Activated CD8-positive, alpha-beta memory T cell treated with anti-CD3 and anti-CD28 coated beads, Interleukin-2, amount 10 ng/mL, durations not matched to agents 7 days and 5 days (primary cell): ENCODE results near the gene MAP3K5. TPM values are rescaled to one million over a fixed set of nuclear protein-coding genes. Genes with fewer than 3 reads are reported as not detected.

Source experiments
- ATAC-seq: fragments of 150-1000 bp; cut with Tn5 transposase; one replicate; pipeline ENCODE4 v1.10.0; 2021; ENCODE audit warnings: moderate library complexity
- CTCF ChIA-PET: fragments of 350-600 bp; sonication (Branson Sonifier 250); formaldehyde crosslinking; loops from one replicate; lab custom pipeline; 2021; ENCODE audit warnings: antibody characterized with exemption; lab: Charles Lee
- DNase-seq: peaks from one replicate; pipeline ENCODE4 v3.0.0-alpha.2; 2020
- H3K27ac Mint-ChIP-seq: one replicate; pipeline ENCODE4 v1.8.0; 2021; ENCODE audit warnings: mild to moderate bottlenecking, mixed read lengths
- H3K27me3 Mint-ChIP-seq: one replicate; pipeline ENCODE4 v1.8.0; 2021; ENCODE audit warnings: mixed read lengths
- H3K36me3 Mint-ChIP-seq: one replicate; pipeline ENCODE4 v1.8.0; 2021; ENCODE audit warnings: mild to moderate bottlenecking, mixed read lengths
- H3K4me1 Mint-ChIP-seq: one replicate; pipeline ENCODE4 v1.8.0; 2021; ENCODE audit warnings: mixed read lengths
- H3K4me3 Mint-ChIP-seq: one replicate; pipeline ENCODE4 v1.8.0; 2021; ENCODE audit warnings: mild to moderate bottlenecking, moderate library complexity, mixed read lengths
- H3K9me3 Mint-ChIP-seq: one replicate; pipeline ENCODE4 v1.8.0; 2022; ENCODE audit warnings: low read depth, mixed read lengths
- total RNA-seq, 2 experiments: library from RNA; stranded (reverse); gene quantifications; one replicate each; pipeline ENCODE4 v1.2.3, GENCODE V29; 2021

The MAP3K5 gene
- total RNA-seq, 2 experiments from 2014 or later, result 18.3 to 21.7 TPM

GRCh38 chr6:136644597-136644952, 147.7 kb downstream of the MAP3K5 start:
- ATAC-seq (no peak), DNase-seq (no peak)
- CTCF ChIA-PET, result interaction anchor here (0.7 to 12.3 kb wide), 45 partner anchors 9 to 278 kb away, joined by 3 to 424 read pairs (median 5); partner anchors contain the start of genes MAP3K5, PEX7 and SLC35D3
- H3K9me3 Mint-ChIP-seq, result no peaks in the 10 kb centered on the region
- H3K27me3 Mint-ChIP-seq, result no peaks in the 10 kb centered on the region
- no peak overlapping the region for H3K4me3 Mint-ChIP-seq
- peaks cover 6% of the 10 kb centered on the region for H3K4me1 Mint-ChIP-seq
- no peak overlapping the region for H3K27ac Mint-ChIP-seq
- peaks cover 3% of the 10 kb centered on the region for H3K36me3 Mint-ChIP-seq

DNA sequence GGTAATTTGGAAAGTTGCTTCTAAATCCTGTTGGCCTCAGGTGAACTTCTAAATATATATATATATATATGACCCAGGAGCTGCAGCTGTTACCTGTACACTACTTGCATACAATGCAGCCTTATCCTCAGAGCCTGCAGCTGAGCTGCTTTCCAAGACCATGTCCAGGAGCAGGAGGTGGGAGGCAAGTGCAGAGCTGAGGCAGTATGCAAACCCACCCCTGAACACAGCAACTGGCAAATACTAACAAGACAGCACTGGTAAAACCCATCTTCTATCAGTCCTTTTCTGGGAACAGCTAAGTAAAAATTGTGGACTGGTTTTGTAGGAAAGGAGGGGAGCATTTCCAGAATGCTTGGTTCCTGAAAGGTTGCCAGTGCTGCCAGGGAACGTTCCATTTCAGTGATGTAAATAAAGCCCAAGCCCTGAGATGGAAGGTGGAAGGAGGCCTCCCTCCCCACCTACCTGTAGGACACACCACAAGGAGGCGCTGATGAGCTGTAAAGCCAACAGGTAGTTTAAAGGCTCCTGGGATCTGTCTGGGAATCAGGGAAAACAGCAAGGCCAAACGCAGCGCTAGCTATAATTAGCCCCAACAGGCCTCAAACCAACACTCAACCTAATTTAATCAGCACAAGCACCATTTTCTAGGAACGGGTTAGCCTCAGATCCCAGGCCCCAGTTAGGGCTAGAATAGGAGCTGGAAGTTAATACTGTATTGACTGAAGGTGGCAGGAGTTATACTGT, 148.3 kb downstream of the MAP3K5 start:
- H3K27me3 Mint-ChIP-seq, result no peaks in the 10 kb centered on the region
- no peak overlapping the region for H3K27ac Mint-ChIP-seq
- CTCF ChIA-PET, result interaction anchor here (0.7 to 12.3 kb wide), 47 partner anchors 9 to 278 kb away, joined by 3 to 424 read pairs (median 5); partner anchors contain the start of genes MAP3K5, MAP7, PEX7 and SLC35D3
- DNase-seq, result peak; percentile 85
- peaks cover 3% of the 10 kb centered on the region for H3K36me3 Mint-ChIP-seq
- peak; percentile 57 for ATAC-seq
- no peaks in the 10 kb centered on the region for H3K9me3 Mint-ChIP-seq
- H3K4me1 Mint-ChIP-seq, result peaks cover 6% of the 10 kb centered on the region
- no peak overlapping the region for H3K4me3 Mint-ChIP-seq

DNA sequence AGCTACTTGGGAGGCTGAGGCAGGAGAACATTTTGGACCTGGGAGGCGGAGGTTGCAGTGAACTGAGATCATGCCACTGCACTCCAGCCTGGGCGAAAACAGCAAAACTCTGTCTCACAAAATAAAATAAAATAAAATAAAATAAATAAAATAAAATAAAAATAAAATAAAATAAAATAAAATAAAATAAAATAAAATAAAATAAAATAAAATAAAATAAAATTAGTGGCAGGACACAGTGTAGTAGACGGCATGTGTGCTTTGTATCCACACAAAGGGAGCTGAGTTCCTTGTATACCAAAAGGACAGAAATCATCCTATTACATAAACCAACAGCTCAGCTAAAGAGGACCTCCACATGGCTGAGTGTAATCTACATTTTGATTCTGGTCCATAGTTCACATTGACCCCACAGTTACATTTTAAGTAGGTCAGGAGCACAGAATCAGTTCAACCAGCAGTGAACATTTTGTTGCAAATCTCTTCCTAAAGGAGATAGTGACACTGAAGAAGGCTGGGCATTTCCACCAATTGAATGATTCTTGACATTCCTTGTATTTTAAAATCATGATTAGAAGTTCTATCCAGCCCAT, 150.3 kb downstream of the MAP3K5 start:
- DNase-seq (no peak), ATAC-seq (no peak)
- H3K4me3 Mint-ChIP-seq, result no peak overlapping the region
- peaks cover 9% of the 10 kb centered on the region for H3K36me3 Mint-ChIP-seq
- H3K9me3 Mint-ChIP-seq, result no peaks in the 10 kb centered on the region
- peaks cover 6% of the 10 kb centered on the region for H3K4me1 Mint-ChIP-seq
- no peaks in the 10 kb centered on the region for H3K27me3 Mint-ChIP-seq
- CTCF ChIA-PET, result interaction anchor here (1.3 to 12.3 kb wide), 4 partner anchors 92 to 155 kb away, joined by 5 to 424 read pairs (median 24); partner anchors contain the start of genes MAP3K5 and MAP7
- H3K27ac Mint-ChIP-seq, result no peak overlapping the region

- ATAC-seq, result no peak
These were observed 151.1 kb downstream of the MAP3K5 start for GRCh38 chr6:136641166-136641565.

GRCh38 chr6:136640132-136640915, 152.0 kb downstream of the MAP3K5 start:
- H3K36me3 Mint-ChIP-seq, result peaks cover 10% of the 10 kb centered on the region
- H3K27me3 Mint-ChIP-seq, result no peaks in the 10 kb centered on the region
- no peak overlapping the region for H3K27ac Mint-ChIP-seq
- no peaks in the 10 kb centered on the region for H3K9me3 Mint-ChIP-seq
- H3K4me3 Mint-ChIP-seq, result no peak overlapping the region
- ATAC-seq (no peak), DNase-seq (no peak)
- H3K4me1 Mint-ChIP-seq, result peaks cover 6% of the 10 kb centered on the region
- CTCF ChIA-PET, result interaction anchor here (0.9 to 12.3 kb wide), 2 partner anchors 10 to 147 kb away, joined by 3 to 424 read pairs; partner anchors contain the start of gene MAP3K5

More at GRCh38 chr6:136641166-136641565, 151.1 kb downstream of the MAP3K5 start:
- Mint-ChIP-seq H3K4me1 (peaks cover 6% of the 10 kb centered on the region), H3K9me3 (no peaks in the 10 kb centered on the region), H3K36me3 (peaks cover 11% of the 10 kb centered on the region), H3K27ac (no peak overlapping the region), H3K4me3 (no peak overlapping the region), H3K27me3 (no peaks in the 10 kb centered on the region)
- CTCF ChIA-PET, result interaction anchor here (0.9 to 12.3 kb wide), 3 partner anchors 11 to 156 kb away, joined by 3 to 424 read pairs (median 5); partner anchors contain the start of gene MAP3K5
- no peak for DNase-seq

DNA sequence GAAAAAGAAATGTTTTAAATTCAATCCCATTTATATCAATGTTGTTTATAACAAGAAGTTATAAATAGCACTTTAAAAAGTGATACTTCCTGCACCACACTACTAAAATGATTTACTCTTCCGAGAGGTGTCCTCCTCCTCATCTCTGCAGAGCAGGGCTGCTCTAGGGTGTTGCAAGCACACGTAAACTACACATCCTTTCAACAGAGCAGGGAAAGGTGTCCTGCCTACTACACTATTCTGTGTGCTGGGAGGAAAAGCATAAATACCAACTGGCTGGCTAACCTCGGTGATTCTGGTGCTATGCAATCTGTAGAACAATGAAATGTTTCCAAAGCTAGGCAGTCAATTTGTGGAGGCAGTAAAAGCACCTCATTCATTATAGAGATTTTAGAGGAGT, 152.6 kb downstream of the MAP3K5 start:
- CTCF ChIA-PET, result interaction anchor here (12.3 kb wide), 1 partner anchor 147 kb away, joined by 424 read pairs; the partner anchor contains the start of gene MAP3K5
- no peak overlapping the region for H3K27ac Mint-ChIP-seq
- H3K9me3 Mint-ChIP-seq, result no peaks in the 10 kb centered on the region
- no peak for DNase-seq
- H3K4me3 Mint-ChIP-seq, result no peak overlapping the region
- peaks cover 11% of the 10 kb centered on the region for H3K36me3 Mint-ChIP-seq
- ATAC-seq, result no peak
- peaks cover 6% of the 10 kb centered on the region for H3K4me1 Mint-ChIP-seq
- no peaks in the 10 kb centered on the region for H3K27me3 Mint-ChIP-seq

DNA sequence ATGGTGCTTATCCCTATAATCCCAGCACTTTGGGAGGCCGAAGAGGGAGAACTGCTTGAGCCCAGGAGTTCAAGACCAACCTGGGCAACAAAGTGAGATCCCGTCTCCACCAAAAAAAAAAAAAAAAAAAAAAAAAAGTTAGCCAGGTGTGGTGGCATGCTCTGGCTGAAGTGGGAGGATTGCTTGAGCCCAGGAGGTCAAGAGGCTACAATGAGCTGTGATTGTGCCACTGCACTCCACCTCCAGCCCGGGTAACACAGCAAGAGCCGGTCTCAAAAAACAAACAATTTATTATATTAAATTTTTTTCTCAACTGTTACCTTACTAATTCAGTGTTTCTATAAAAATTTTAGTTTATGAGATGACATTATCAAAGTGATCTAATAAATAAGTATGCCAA, 156.7 kb downstream of the MAP3K5 start:
- no peak overlapping the region for H3K27ac Mint-ChIP-seq
- peaks cover 16% of the 10 kb centered on the region for H3K36me3 Mint-ChIP-seq
- H3K4me3 Mint-ChIP-seq, result no peak overlapping the region
- CTCF ChIA-PET, result interaction anchor here (1.6 to 2.1 kb wide), 3 partner anchors 9 to 159 kb away, joined by 3 to 15 read pairs (median 10); partner anchors contain the start of gene MAP3K5
- ATAC-seq (no peak), DNase-seq (no peak)
- peaks cover 10% of the 10 kb centered on the region for H3K4me1 Mint-ChIP-seq
- H3K27me3 Mint-ChIP-seq, result no peaks in the 10 kb centered on the region
- no peaks in the 10 kb centered on the region for H3K9me3 Mint-ChIP-seq

DNA sequence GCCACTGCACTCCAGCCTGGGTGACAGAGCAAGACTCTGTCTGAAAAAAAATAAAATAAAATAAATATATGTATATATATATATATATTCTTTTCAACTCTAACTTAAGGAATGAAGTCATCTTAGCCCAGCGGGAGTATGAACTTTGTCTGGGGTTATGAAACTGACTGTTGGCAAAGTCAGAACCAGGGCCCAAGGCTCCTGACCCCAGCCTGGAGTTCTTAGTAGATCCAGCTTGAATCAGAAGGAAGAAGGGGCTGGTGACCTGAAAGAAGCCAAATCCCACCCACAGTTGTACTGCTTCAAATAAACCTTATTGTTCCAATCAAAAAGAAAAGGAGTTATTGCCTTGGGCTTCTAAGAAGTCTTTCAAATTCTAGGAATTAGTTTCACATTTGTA, 158.9 kb downstream of the MAP3K5 start:
- Mint-ChIP-seq H3K36me3 (peaks cover 24% of the 10 kb centered on the region), H3K9me3 (no peaks in the 10 kb centered on the region), H3K27ac (no peak overlapping the region), H3K4me1 (peaks cover 6% of the 10 kb centered on the region), H3K27me3 (no peaks in the 10 kb centered on the region), H3K4me3 (no peak overlapping the region)
- ATAC-seq (no peak), DNase-seq (no peak)
- CTCF ChIA-PET, result interaction anchor here (1.0 to 1.2 kb wide), 2 partner anchors 11 to 159 kb away, joined by 3 to 4 read pairs; partner anchors contain the start of gene MAP3K5

DNA sequence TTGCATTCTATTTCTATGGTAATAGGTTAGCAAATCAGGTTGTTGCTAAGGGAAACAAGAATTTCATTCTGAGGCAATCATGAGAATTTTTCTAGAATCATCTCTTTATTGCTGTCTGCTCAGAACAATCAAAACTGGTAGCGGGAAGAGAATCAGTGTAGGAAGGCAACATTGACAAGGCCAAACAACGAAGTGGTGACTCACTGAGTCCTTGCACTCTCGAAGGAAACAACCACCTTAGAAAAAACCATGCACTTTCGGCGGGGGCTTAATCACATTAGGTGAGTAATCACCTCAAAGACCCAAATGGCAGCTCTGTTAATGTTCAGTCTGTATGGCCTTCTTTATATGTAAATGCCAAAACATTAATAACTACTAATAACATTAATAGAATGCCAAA, 163.3 kb downstream of the MAP3K5 start:
- CTCF ChIA-PET, result interaction anchor here (1.6 to 3.3 kb wide), 2 partner anchors 12 to 15 kb away, joined by 3 to 11 read pairs; no protein-coding TSS in a partner anchor
- Mint-ChIP-seq H3K4me1 (peaks cover 6% of the 10 kb centered on the region), H3K36me3 (peaks cover 16% of the 10 kb centered on the region), H3K4me3 (no peak overlapping the region), H3K9me3 (no peaks in the 10 kb centered on the region), H3K27me3 (no peaks in the 10 kb centered on the region), H3K27ac (no peak overlapping the region)
- DNase-seq, result no peak
- ATAC-seq, result no peak

GRCh38 chr6:136627191-136627590, 165.1 kb downstream of the MAP3K5 start:
- H3K4me1 Mint-ChIP-seq, result no peaks in the 10 kb centered on the region
- H3K36me3 Mint-ChIP-seq, result peaks cover 16% of the 10 kb centered on the region
- no peaks in the 10 kb centered on the region for H3K9me3 Mint-ChIP-seq
- ATAC-seq (no peak), DNase-seq (no peak)
- no peak overlapping the region for H3K4me3 Mint-ChIP-seq
- CTCF ChIA-PET, result interaction anchor here (0.6 to 1.5 kb wide), 3 partner anchors 15 to 203 kb away, joined by 3 to 4 read pairs (median 3); partner anchors contain the start of gene MAP3K5
- no peak overlapping the region for H3K27ac Mint-ChIP-seq
- H3K27me3 Mint-ChIP-seq, result no peaks in the 10 kb centered on the region

GRCh38 chr6:136625293-136625692, 167.0 kb downstream of the MAP3K5 start:
- no peaks in the 10 kb centered on the region for H3K4me1 Mint-ChIP-seq
- no peak overlapping the region for H3K4me3 Mint-ChIP-seq
- no peaks in the 10 kb centered on the region for H3K9me3 Mint-ChIP-seq
- no peak for ATAC-seq
- no peak for DNase-seq
- H3K27ac Mint-ChIP-seq, result no peak overlapping the region
- CTCF ChIA-PET, result interaction anchor here (1.2 kb wide), 1 partner anchor 19 kb away, joined by 4 read pairs; no protein-coding TSS in a partner anchor
- no peaks in the 10 kb centered on the region for H3K27me3 Mint-ChIP-seq
- peaks cover 15% of the 10 kb centered on the region for H3K36me3 Mint-ChIP-seq

DNA sequence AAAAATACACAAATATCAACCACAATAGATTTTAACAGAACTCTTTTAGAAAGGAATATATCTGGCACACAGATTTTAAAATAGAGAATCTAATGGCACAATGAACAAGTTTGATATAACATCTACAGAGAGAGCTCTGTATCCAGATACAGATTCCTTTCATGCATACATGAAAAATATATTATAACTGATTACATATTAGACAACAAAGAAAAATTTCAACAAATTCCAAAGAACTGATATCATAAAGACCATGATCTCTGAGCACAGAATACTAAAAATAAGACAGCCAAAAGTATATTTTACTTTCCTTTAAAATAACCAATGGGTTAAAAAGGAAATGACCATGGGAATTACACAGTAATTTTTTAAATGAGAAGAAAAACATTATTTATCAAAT, 167.9 kb downstream of the MAP3K5 start:
- Mint-ChIP-seq H3K27ac (no peak overlapping the region), H3K36me3 (peaks cover 12% of the 10 kb centered on the region), H3K4me3 (no peak overlapping the region), H3K27me3 (no peaks in the 10 kb centered on the region), H3K4me1 (no peaks in the 10 kb centered on the region), H3K9me3 (no peaks in the 10 kb centered on the region)
- CTCF ChIA-PET, result no interaction called here
- no peak for DNase-seq
- no peak for ATAC-seq
